Activated CD8-positive, alpha-beta T cell treated with anti-CD3 and anti-CD28 coated beads for 36 hours (primary cell): ENCODE results near the gene FKBP1B. TPM values are rescaled to one million over a fixed set of nuclear protein-coding genes. Genes with fewer than 3 reads are reported as not detected.

Source experiments
- ATAC-seq: fragments of 200-7000 bp; cut with Tn5 transposase; one replicate; pipeline ENCODE4 v1.10.0; 2021; ENCODE audit warnings: mild to moderate bottlenecking, moderate library complexity
- CTCF ChIA-PET: fragments of 350-600 bp; sonication (Branson Sonifier 250); formaldehyde crosslinking; loops from one replicate; lab custom pipeline; 2021; ENCODE audit warnings: antibody characterized with exemption; lab: Charles Lee
- POLR2A ChIA-PET: fragments of 350-600 bp; sonication (Branson Sonifier 250); formaldehyde crosslinking; loops from one replicate; lab custom pipeline; 2021; ENCODE audit warnings: antibody characterized with exemption; lab: Charles Lee
- DNase-seq: peaks from one replicate; pipeline ENCODE4 v3.0.0-alpha.2; 2020
- H3K27ac Mint-ChIP-seq: one replicate; pipeline ENCODE4 v1.8.0; 2021; ENCODE audit warnings: mild to moderate bottlenecking, mixed read lengths
- H3K27me3 Mint-ChIP-seq: one replicate; pipeline ENCODE4 v1.8.0; 2021; ENCODE audit warnings: mixed read lengths
- H3K36me3 Mint-ChIP-seq: one replicate; pipeline ENCODE4 v1.8.0; 2021; ENCODE audit warnings: low read depth, mixed read lengths
- H3K4me1 Mint-ChIP-seq: one replicate; pipeline ENCODE4 v1.8.0; 2021; ENCODE audit warnings: low read depth, mixed read lengths
- H3K4me3 Mint-ChIP-seq: one replicate; pipeline ENCODE4 v1.8.0; 2021; ENCODE audit warnings: mild to moderate bottlenecking, moderate library complexity, mixed read lengths
- H3K9me3 Mint-ChIP-seq: one replicate; pipeline ENCODE4 v1.8.0; 2021; ENCODE audit warnings: mixed read lengths
- CTCF ChIP-seq: fragments of 200-600 bp; IDR thresholded peaks from one replicate; pipeline ENCODE4 v1.8.0; 2022; ENCODE audit warnings: antibody characterized with exemption, mild to moderate bottlenecking
- intact Hi-C: fragments of 100-400 bp; cut with micrococcal nuclease; formaldehyde crosslinking; loops from one replicate; pipeline ENCODE4 v1.10.0; 2022
- total RNA-seq, 2 experiments: library from RNA; stranded (reverse); gene quantifications; one replicate each; pipeline ENCODE4 v1.2.3, GENCODE V29; 2021

The FKBP1B gene
- total RNA-seq, 2 experiments from 2014 or later, result 1.3 to 1.7 TPM

GRCh38 chr2:24080701-24081100 is 31.2 kb downstream of the FKBP1B start:
- no peak overlapping the region for H3K27ac Mint-ChIP-seq
- H3K9me3 Mint-ChIP-seq, result no peaks in the 10 kb centered on the region
- peaks cover 6% of the 10 kb centered on the region for H3K36me3 Mint-ChIP-seq
- ChIA-PET CTCF (interaction anchor here (5.7 kb wide), 1 partner anchor 257 kb away, joined by 27 read pairs; no protein-coding TSS in a partner anchor), POLR2A (no interaction called here)
- H3K4me1 Mint-ChIP-seq, result peaks cover 20% of the 10 kb centered on the region
- ATAC-seq (no peak), DNase-seq (no peak)
- H3K27me3 Mint-ChIP-seq, result no peaks in the 10 kb centered on the region
- no peak overlapping the region for H3K4me3 Mint-ChIP-seq
- intact Hi-C loops, result loop anchor here (5.0 kb wide), 1 partner anchor 258 kb away; no protein-coding TSS in a partner anchor
- TF ChIP-seq CTCF, result no peak

GRCh38 chr2:24082787-24083566 is 33.4 kb downstream of the FKBP1B start:
- H3K4me1 Mint-ChIP-seq, result peaks cover 12% of the 10 kb centered on the region
- ATAC-seq (no peak), DNase-seq (no peak)
- H3K9me3 Mint-ChIP-seq, result no peaks in the 10 kb centered on the region
- intact Hi-C loops, result loop anchor here (5.0 kb wide), 1 partner anchor 261 kb away; no protein-coding TSS in a partner anchor
- TF ChIP-seq CTCF, result no peak
- peak overlapping the region; percentile 79 for H3K27ac Mint-ChIP-seq
- H3K36me3 Mint-ChIP-seq, result peaks cover 6% of the 10 kb centered on the region
- H3K4me3 Mint-ChIP-seq, result peak overlapping the region; percentile 84
- ChIA-PET CTCF (interaction anchor here (0.6 to 4.8 kb wide), 26 partner anchors 10 to 257 kb away, joined by 3 to 76 read pairs (median 7); partner anchors contain the start of genes ATAD2B, FAM228B, FKBP1B and MFSD2B), POLR2A (interaction anchor here (0.8 to 3.1 kb wide), 4 partner anchors 33 to 178 kb away, joined by 3 to 20 read pairs (median 4); partner anchors contain the start of gene ATAD2B)
- H3K27me3 Mint-ChIP-seq, result no peaks in the 10 kb centered on the region

GRCh38 chr2:24083567-24084385 is 34.2 kb downstream of the FKBP1B start:
- POLR2A ChIA-PET, result interaction anchor here (0.8 to 3.1 kb wide), 4 partner anchors 34 to 179 kb away, joined by 3 to 20 read pairs (median 5); partner anchors contain the start of gene ATAD2B
- H3K4me1 Mint-ChIP-seq, result peaks cover 12% of the 10 kb centered on the region
- H3K36me3 Mint-ChIP-seq, result peaks cover 6% of the 10 kb centered on the region
- peak overlapping the region; percentile 84 for H3K4me3 Mint-ChIP-seq
- CTCF ChIA-PET, result interaction anchor here (0.6 to 4.8 kb wide), 43 partner anchors 8 to 286 kb away, joined by 3 to 76 read pairs (median 6); partner anchors contain the start of genes ATAD2B, FAM228B, FKBP1B and MFSD2B
- H3K9me3 Mint-ChIP-seq, result no peaks in the 10 kb centered on the region
- TF ChIP-seq CTCF, result no peak
- H3K27ac Mint-ChIP-seq, result peak overlapping the region; percentile 79
- no peaks in the 10 kb centered on the region for H3K27me3 Mint-ChIP-seq
- intact Hi-C loops, result loop anchor here (5.0 kb wide), 1 partner anchor 261 kb away; no protein-coding TSS in a partner anchor
- DNase-seq, result peak; percentile 73
- peak; percentile 82 for ATAC-seq

GRCh38 chr2:24084386-24085199 is 35.1 kb downstream of the FKBP1B start, which contains the start of gene TP53I3:
TSS of gene TP53I3 (minus strand) at chr2:24084834. CDS start at chr2:24084326, 508 bp downstream.
- Mint-ChIP-seq H3K9me3 (no peaks in the 10 kb centered on the region), H3K27me3 (no peaks in the 10 kb centered on the region)

More at GRCh38 chr2:24084386-24085199, 35.1 kb downstream of the FKBP1B start, which contains the start of gene TP53I3:
- ChIA-PET POLR2A (interaction anchor here (1.1 to 3.1 kb wide), 5 partner anchors 11 to 180 kb away, joined by 3 to 20 read pairs (median 5); partner anchors contain the start of gene ATAD2B), CTCF (interaction anchor here (0.6 to 4.8 kb wide), 58 partner anchors 8 to 459 kb away, joined by 3 to 76 read pairs (median 5); partner anchors contain the start of genes ATAD2B, FAM228B, FKBP1B and MFSD2B)
- intact Hi-C loops, result loop anchor here (5.0 kb wide), 1 partner anchor 262 kb away; no protein-coding TSS in a partner anchor
- TF ChIP-seq CTCF, result peak; percentile 97
- ATAC-seq (peak; percentile 90), DNase-seq (peak; percentile 85)
- Mint-ChIP-seq H3K4me3 (peak within 1 kb of the TSS; percentile 84), H3K4me1 (peaks cover 12% of the 10 kb centered on the region), H3K36me3 (peaks cover 8% of the 10 kb centered on the region), H3K27ac (peak within 1 kb of the TSS; percentile 79)
